GM21825 (cell line): ENCODE measurements around the gene TEX55.
"Not testable (repeated sequence)": the region's sequence is repeated elsewhere in the genome, so short reads cannot be mapped to it uniquely, and the experiment has no call there.

Experiments used
- ATAC-seq: cut with Tn5 transposase; IDR thresholded peaks from one replicate; pipeline ENCODE4 v1.9.1; 2021; ENCODE audit warnings: mild to moderate bottlenecking, moderate library complexity; ENCODE audit not compliant: unreplicated experiment

The TEX55 gene

GRCh38 chr3:119145500-119146167 is at the start of gene TEX55:
Gene TEX55 (plus strand): TSS chr3:119146165. CDS start chr3:119146190, 25 bp downstream.
- no peak for ATAC-seq

GRCh38 chr3:119098003-119098402 is 48.0 kb upstream of the TEX55 start:
- ATAC-seq: no peak

DNA sequence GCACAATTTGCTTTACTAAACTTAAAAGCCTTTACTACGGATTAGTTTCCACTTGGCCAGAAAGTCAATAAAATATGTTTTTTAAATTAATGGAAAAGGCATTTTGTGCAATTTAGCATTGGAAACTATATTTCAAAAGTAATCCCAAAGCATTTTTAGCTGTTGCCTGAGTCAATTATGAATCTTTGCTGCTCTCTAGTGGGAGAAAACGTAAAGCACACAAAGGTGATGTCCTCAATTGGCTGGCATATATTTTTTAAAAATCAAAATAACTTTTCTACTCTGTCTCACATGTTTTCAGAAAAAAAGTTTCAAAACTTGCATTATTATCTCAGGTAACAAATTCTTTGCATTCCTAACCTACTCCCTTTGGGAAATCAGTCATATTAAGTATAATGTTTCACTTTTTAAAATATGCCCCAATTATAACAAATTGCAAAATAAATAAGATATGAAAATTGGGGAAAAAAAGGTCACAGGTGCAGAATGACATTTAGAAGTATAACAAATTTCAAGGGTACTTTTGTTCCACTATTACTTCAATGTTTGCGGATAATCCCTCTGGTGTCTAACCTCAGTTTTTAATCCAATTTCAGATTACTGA is 47.2 kb upstream of the TEX55 start:
- no peak for ATAC-seq

- no peak for ATAC-seq
Measured at GRCh38 chr3:119099785-119100184, 46.2 kb upstream of the TEX55 start.

- ATAC-seq: no peak
Measured at GRCh38 chr3:119104031-119104430, 41.9 kb upstream of the TEX55 start.

- ATAC-seq: not testable (repeated sequence)
Measured at GRCh38 chr3:119118330-119118729, 27.6 kb upstream of the TEX55 start.

DNA sequence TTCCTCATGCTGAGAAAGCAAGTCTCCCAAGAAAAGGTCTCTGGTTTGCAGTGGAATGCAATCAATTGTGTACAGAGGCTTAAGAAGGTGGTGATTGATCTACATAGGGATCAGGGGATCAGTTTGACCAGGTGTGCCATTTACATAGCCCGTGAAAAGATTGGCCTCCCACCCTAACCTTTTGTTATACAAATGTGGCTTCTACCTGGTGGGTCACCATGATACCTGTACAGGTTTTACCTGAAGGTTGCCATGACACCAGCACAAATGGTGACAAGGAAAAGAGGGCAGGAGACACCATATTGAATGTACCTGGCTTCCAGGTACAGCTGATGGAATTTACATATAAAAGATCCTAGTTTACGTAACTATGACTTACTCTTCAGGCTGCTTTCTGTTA is 25.5 kb upstream of the TEX55 start:
- ATAC-seq: no peak

DNA sequence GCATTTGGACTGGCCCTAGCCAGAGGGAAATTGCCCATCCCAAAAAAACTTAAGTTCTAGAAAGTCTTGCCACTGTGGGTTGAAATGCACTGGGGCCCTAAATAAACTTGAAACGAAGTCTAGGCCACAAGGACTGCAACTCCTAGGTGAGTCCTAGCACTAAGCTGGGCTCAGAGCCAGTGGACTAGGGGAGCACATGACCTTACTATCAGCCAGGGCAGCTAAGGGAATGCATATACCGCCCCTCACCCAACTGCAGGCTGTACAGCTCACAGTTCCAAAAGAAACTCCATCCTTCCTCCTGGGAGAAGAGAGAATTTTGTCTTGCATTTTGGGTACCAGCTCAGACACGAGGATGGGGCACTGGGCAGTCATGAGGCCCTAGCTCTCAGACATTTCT is 23.6 kb upstream of the TEX55 start:
- no peak for ATAC-seq

DNA sequence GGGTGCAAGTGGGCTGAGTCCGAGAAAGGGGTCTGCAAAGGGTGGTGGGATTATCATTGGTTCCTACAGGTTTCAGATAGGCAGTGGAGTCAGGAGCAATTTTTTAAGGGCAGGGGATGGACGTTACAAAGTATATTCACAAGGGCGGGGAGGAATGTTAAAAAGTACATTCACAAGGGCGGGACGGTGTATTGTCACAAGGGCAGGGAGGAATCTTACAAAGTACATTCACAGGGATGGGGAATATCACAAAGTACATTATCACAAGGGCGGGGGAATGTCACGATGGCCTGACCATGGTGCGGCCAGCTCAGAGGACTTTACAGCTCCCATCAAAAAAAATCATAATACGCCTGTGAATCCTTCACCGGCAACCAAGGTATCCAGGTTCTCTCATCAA is 20.6 kb upstream of the TEX55 start:
- no peak for ATAC-seq

- no peak for ATAC-seq
Measured at GRCh38 chr3:119125742-119126504, 20.0 kb upstream of the TEX55 start.

DNA sequence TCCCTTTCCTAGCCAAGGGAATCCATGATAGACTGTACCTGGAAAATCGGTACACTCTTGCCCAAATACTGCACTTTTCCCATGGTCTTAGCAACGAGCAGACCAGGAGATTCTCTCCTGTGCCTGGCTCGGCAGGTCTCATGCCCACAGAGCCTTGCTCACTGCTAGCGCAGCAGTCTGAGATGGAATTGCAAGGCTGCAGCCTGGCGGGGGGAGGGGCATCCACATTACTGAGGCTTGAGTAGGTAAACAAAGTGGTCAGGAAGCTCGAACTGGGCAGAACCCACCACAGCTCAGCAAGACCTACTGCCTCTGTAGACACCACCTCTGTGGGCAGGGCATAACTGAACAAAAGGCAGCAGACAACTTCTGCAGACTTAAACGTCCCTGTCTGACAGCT is 15.7 kb upstream of the TEX55 start:
- not testable (repeated sequence) for ATAC-seq

- not testable (repeated sequence) for ATAC-seq
Measured at GRCh38 chr3:119132291-119132690, 13.7 kb upstream of the TEX55 start.

DNA sequence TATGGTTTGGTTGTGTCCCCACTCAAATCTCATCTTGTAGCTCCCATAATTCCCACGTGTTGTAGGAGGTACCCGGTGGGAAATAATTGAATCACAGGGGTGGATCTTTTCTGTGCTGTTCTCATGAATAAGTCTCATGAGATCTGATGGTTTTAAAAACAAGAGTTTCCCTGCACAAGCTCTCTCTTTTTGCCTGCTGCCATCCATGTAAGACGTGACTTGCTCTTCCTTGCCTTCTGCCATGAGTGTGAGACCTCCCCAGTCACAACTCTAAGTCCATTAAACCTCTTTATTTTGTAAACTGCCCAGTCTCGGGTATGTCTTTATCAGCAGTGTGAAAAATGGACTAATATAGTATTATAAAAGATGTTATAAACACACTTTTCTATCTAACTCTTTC is 6.6 kb upstream of the TEX55 start:
- not testable (repeated sequence) for ATAC-seq

DNA sequence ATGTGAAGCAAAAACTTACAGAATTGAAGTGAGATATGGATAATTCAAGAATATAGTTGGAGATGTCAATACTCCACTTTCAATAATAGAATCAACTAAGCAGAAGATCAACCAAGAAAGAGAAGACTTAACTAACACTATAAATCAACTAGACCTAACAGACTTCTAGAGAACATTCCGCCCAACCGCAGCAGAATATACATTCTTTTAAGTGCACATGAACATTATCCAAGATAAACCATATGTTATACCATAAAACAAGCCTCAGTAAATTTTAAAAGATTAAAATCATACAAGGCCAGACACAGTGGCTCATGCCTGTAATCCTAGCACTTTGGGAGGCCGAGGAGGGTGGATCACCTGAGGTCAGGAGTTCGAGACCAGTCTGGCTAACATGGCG is 5.5 kb upstream of the TEX55 start:
- no peak for ATAC-seq

- ATAC-seq: no peak
Measured at GRCh38 chr3:119145128-119145499, 851 bp upstream of the TEX55 start.

- ATAC-seq: no peak
Measured at GRCh38 chr3:119146578-119147375, 812 bp downstream of the TEX55 start.

DNA sequence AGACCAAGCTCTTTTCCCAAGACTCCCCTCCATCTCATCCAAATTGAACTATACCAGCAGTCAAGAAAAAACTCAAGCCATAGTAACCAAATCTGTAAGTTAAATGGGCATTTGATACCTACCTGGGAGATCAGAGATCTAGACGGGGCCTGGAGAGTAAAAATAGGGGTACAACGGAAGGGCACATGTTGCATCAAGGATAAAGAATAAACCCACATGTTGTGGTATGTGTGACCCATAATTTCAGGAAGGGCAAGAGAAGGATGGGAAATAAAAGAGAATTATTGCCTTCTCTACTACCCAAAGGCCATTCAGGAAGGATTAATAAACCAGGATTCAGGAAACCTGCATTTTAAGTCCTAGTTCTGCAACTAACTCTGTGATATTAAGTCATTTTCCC is 1.5 kb downstream of the TEX55 start:
- no peak for ATAC-seq

DNA sequence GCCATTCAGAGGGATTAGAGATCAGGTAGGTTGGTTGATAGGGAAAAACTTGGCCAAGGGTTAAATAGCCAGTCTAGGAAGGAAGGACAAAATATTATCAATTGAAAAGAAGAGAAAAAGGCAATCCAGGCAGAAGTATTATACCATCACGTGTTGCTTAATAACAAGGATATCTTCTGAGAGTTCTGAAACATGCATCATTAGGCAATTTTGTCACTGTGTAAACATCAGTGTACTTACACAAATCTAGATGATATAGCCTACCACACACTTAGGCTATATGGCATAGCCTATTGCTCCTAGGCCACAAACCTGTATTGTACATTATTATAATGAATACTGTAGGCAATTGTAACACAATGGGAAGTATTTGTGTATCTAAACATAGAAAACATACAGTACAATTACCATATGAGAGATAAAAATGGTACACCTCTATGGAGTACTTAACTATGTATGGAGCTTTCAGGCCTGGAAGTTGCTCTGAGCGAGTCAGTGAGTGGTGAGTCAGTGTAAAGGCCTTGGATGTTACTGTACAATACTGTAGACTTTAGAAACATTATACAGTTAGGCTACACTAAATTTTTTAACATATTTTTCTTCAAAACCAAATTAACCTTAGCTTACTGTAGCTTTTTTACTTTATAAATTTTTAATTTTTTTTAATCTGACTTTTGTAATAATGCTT is 2.7 kb downstream of the TEX55 start:
- no peak for ATAC-seq

DNA sequence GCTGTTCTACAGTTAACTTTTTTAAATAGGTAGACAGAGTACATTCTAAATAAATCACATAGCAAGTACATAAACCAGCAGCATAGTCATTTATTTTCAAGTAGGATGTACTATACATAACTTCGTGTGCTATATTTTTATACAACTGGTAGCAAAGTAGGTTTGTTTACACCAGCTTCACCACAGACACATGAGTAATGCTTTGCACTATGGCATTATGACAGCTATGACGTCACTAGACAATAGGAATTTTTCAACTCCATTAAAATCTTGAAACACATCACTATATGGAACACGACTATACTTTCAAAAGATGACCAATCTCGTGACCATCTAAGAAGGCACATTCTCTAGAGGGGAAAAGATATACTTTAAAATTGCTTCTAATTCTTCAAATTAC is 3.5 kb downstream of the TEX55 start:
- ATAC-seq: no peak

- ATAC-seq: no peak
Measured at GRCh38 chr3:119156868-119157267, 10.9 kb downstream of the TEX55 start.

DNA sequence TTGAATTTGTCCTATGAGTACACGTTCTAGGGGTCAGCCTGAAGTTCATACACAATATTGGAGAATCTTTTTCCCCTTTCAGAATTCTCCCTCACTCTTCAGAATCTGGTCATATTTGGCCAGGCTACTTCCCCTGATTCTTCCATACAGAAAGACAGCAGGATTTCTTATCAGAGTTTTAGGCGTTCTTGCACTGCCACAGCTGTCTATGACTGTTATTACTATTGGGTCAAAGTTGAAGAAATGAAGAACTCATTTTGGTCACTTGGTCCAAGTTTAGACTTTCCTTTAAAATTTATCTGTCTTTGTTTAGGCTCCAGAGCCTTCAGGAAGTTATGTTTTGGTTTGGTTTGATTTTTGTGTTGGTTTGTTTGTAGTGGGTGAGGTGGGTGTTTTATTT is 12.0 kb downstream of the TEX55 start:
- ATAC-seq: no peak
